Ovary (tissue), 9 donors: ENCODE results near the gene STRA6. TPM values are rescaled to one million over a fixed set of nuclear protein-coding genes. Genes with fewer than 3 reads are reported as not detected.
A peak's percentile ranks its signal among the peaks of the same experiment; 100 is the strongest.

ENCODE experiments used
- DNase-seq, 5 donors: peaks; one replicate each; pipeline ENCODE4 v3.0.0-alpha.2; 2019 to 2020
- H3K27ac ChIP-seq, 2 donors: fragments of 200-600 bp; one replicate each; pipeline versions ENCODE4 v1.5.1 to v1.8.0; 2019 to 2022
- H3K27me3 ChIP-seq: fragments of 200-600 bp; one replicate; pipeline ENCODE4 v1.8.0; 2022
- H3K36me3 ChIP-seq: fragments of 200-600 bp; sonication (generic); one replicate; pipeline ENCODE4 v1.5.1; 2019
- H3K4me1 ChIP-seq: one replicate; pipeline ENCODE4 v1.8.1; 2013; ENCODE audit warnings: mild to moderate bottlenecking, moderate library complexity; ENCODE audit not compliant: insufficient read depth
- H3K4me3 ChIP-seq: fragments of 200-600 bp; sonication (generic); one replicate; pipeline ENCODE4 v1.5.1; 2017
- H3K9me3 ChIP-seq, 2 donors: fragments of 200-600 bp in 1 of 2; sonication (generic) in 1 of 2; one replicate each; pipeline versions ENCODE4 v1.5.1 to v1.8.1; 2013 to 2019; ENCODE audit warnings: mild to moderate bottlenecking in 1 of 2, moderate library complexity in 1 of 2
- EP300 ChIP-seq: sonication (generic); formaldehyde crosslinking; IDR thresholded peaks from one replicate; pipeline ENCODE4 v1.6.1; 2017; ENCODE audit warnings: antibody characterized with exemption
- POLR2A ChIP-seq: fragments of 450-650 bp; IDR thresholded peaks from one replicate; pipeline ENCODE4 v1.6.1; 2017; ENCODE audit warnings: antibody characterized with exemption, mild to moderate bottlenecking, moderate library complexity
- WGBS, 3 donors: extraction: QIAGEN DNeasy Blood & Tissue Kit in 1 of 3; methylation state at CpG; one replicate each; pipeline versions ENCODE4 v1.1.5 to v1.1.7; 2013 to 2017; 5-methylcytosine and 5-hydroxymethylcytosine counted together
- intact Hi-C, 4 donors: fragments of 100-400 bp; cut with DNase I; formaldehyde crosslinking; loops; one replicate each; pipeline versions ENCODE4 v1.11.0 to v1.15.1; 2022 to 2023
- polyA plus RNA-seq, 2 donors: library from polyadenylated mRNA; stranded (reverse); fragments of 200-250 nt in 1 of 2; fragments of 350-450 nt in 1 of 2; fragmentation: Illumina TruSeq in 1 of 2; extraction: RNeasy Lipid Tissue Mini Kit (QIAGEN cat#74804) in 1 of 2; gene quantifications; one replicate each; pipeline ENCODE4 v1.2.3, GENCODE V29; 2013 to 2014
- total RNA-seq, 7 donors: library from RNA; depleted of rRNA in 2 of 7; stranded (reverse); fragments of >200 nt in 2 of 7; fragmentation: NEBNext Ultra II Directional in 3 of 7; extraction: Animal tissue kit (Norgen Biotek cat#: 25700) in 3 of 7; gene quantifications; one replicate each; pipeline versions ENCODE4 v1.1.0 to v1.2.4, GENCODE V29; 2016 to 2023
- TF ChIP-seq, protein P1 (sequence below), 3 donors: fragments of 450-650 bp in 2 of 3; fragments of 200-600 bp in 1 of 3; IDR thresholded peaks; one replicate each; pipeline versions ENCODE4 v1.5.1 to v1.8.0; 2016 to 2022; ENCODE audit warnings: antibody characterized with exemption in 3 of 3, mild to moderate bottlenecking in 1 of 3
- donor health status: DM: no; HTN: no; CAD: no; lungs with moderate emphysema.
- donor health status: DM: no; HTN: no; CAD: no.
- donor health status: Bipolar disorder and iron deficiency.
- donor health status: DM: yes; HTN: yes; CAD: no.
- donor health status: DM: no; HTN: no; CAD: no.
- donor health status: DM: yes; HTN: yes; CAD: no.

The STRA6 gene
- total and polyA plus RNA-seq, 9 donors: 0.20 to 2.8 (median 0.69) TPM

GRCh38 chr15:74170875-74171578, 31.6 kb downstream of the STRA6 start:
- H3K27ac ChIP-seq: peak overlapping the region; percentile 62 to 89
- no peak overlapping the region for H3K4me3 ChIP-seq
- DNase-seq: peak in 2 of 5 donors; percentile 20 to 35
- no peaks in the 10 kb centered on the region for H3K36me3 ChIP-seq
- intact Hi-C loops: loop anchor here in 2 of 4 donors (5.0 kb wide), 2 partner anchors 34 to 39 kb away; partner anchors contain the start of gene ISLR2 (in 1 of the 2)
- no peak for TF ChIP-seq EP300
- no peak for TF ChIP-seq POLR2A
- TF ChIP-seq, protein P1, sequence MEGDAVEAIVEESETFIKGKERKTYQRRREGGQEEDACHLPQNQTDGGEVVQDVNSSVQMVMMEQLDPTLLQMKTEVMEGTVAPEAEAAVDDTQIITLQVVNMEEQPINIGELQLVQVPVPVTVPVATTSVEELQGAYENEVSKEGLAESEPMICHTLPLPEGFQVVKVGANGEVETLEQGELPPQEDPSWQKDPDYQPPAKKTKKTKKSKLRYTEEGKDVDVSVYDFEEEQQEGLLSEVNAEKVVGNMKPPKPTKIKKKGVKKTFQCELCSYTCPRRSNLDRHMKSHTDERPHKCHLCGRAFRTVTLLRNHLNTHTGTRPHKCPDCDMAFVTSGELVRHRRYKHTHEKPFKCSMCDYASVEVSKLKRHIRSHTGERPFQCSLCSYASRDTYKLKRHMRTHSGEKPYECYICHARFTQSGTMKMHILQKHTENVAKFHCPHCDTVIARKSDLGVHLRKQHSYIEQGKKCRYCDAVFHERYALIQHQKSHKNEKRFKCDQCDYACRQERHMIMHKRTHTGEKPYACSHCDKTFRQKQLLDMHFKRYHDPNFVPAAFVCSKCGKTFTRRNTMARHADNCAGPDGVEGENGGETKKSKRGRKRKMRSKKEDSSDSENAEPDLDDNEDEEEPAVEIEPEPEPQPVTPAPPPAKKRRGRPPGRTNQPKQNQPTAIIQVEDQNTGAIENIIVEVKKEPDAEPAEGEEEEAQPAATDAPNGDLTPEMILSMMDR (IDR thresholded peaks at IDR 0.05): no peak
- peaks cover 44% of the 10 kb centered on the region for H3K4me1 ChIP-seq
- no peaks in the 10 kb centered on the region for H3K9me3 ChIP-seq
- 86 to 96% (median 86%) methylated on average over 6 to 7 of the region's 7 CpGs for WGBS, 3 donors
- H3K27me3 ChIP-seq: no peaks in the 10 kb centered on the region

DNA sequence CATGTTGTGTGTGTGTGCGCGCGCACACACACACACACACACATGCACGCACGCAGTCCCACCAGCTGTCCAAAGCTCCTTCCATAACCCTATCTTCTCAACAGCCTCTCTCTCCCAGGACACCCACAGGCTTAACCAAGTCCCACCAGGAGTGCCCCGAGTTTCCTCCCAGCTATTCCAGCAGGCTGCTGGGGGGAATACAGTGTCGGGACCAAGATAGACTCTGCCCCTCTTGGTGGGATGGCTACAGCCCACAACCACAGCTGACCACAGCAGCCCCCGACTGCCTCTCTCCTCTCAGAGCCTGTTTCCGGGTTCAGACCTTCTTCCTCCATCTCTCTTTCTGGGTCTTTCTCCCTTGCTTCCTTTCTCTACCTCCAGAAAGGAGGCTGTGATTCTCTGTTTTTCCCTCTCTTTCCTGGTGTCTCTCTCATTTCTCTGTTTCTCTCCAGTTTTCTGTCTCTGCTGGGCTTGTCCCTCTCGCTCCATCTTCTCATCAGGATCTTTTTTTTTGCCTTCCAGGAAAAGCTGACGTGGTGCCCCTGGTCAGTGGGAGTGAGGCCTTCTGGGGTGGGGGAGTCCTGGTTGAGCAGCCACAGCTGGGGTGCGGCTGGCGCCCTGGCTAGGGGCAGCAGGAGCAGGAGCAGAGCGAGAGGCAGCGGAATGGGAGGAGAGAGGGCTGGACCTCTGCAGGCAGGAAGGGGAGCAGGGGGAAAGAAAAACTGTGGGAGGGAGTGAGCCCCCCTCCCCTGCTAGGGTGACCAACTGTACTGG, 32.3 kb downstream of the STRA6 start:
- Histone ChIP-seq H3K4me1 (peaks cover 38% of the 10 kb centered on the region), H3K4me3 (no peak overlapping the region), H3K9me3 (no peaks in the 10 kb centered on the region), H3K27ac (peak overlapping the region; percentile 62 to 89), H3K36me3 (no peaks in the 10 kb centered on the region), H3K27me3 (no peaks in the 10 kb centered on the region)
- intact Hi-C loops: loop anchor here in 2 of 4 donors (5.0 kb wide), 2 partner anchors 33 to 38 kb away; partner anchors contain the start of gene ISLR2 (in 1 of the 2)
- peak; percentile 57 to 72 (median 68) for DNase-seq
- WGBS, 3 donors: 40 to 52% (median 43%) methylated on average over 15 of the region's 15 CpGs
- TF ChIP-seq, protein P1 (IDR thresholded peaks at IDR 0.05): no peak
- TF ChIP-seq EP300 (no peak), POLR2A (no peak)

DNA sequence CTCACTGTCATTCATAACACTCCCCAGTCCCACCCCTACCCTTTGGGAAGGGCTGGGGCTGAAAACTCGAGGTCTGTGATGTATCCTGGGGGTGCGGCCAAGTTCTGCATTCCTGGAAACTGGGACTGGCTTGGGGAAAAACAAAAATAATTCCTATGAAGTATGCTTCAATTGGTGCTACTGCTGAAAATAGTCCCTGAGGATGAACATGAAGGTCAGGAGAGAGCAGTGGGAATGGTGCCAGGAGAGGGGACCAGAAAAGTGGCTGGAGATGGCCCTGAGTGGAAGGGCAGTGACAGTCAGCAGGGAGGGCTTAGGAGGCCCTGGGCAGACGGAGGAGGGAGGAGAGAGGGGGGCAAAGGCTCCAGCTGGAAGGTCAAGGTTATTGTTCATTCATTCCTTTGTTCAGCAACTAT, 33.9 kb downstream of the STRA6 start:
- Histone ChIP-seq H3K4me3 (no peak overlapping the region), H3K27ac (peak overlapping the region in 1 of 2 donors; percentile 89), H3K4me1 (peaks cover 33% of the 10 kb centered on the region), H3K27me3 (no peaks in the 10 kb centered on the region), H3K36me3 (no peaks in the 10 kb centered on the region), H3K9me3 (no peaks in the 10 kb centered on the region)
- TF ChIP-seq POLR2A (no peak), EP300 (no peak)
- TF ChIP-seq, protein P1 (IDR thresholded peaks at IDR 0.05): no peak
- peak; percentile 64 to 79 (median 71) for DNase-seq
- intact Hi-C loops: loop anchor here in 1 of 4 donors (10.0 kb wide), 1 partner anchor 56 kb away; no protein-coding TSS in a partner anchor
- WGBS, 3 donors: 3 to 12% (median 6%) methylated on average over 3 of the region's 3 CpGs

GRCh38 chr15:74167891-74168331, 34.7 kb downstream of the STRA6 start:
- Histone ChIP-seq H3K4me1 (peaks cover 31% of the 10 kb centered on the region), H3K27me3 (no peaks in the 10 kb centered on the region)
- WGBS, 3 donors: 75 to 83% (median 82%) methylated on average over 4 of the region's 4 CpGs

More at GRCh38 chr15:74167891-74168331, 34.7 kb downstream of the STRA6 start:
- intact Hi-C loops: loop anchor here in 1 of 4 donors (10.0 kb wide), 1 partner anchor 57 kb away; no protein-coding TSS in a partner anchor
- H3K36me3 ChIP-seq: no peaks in the 10 kb centered on the region
- TF ChIP-seq POLR2A (no peak), EP300 (no peak)
- TF ChIP-seq, protein P1 (IDR thresholded peaks at IDR 0.05): no peak
- H3K9me3 ChIP-seq: no peaks in the 10 kb centered on the region
- peak in 1 of 5 donors; percentile 32 for DNase-seq
- H3K4me3 ChIP-seq: no peak overlapping the region
- H3K27ac ChIP-seq: peak overlapping the region in 1 of 2 donors; percentile 89
